Gastroesophageal sphincter (tissue), 4 donors: ENCODE data around the gene CUX1. TPM values are rescaled to one million over a fixed set of nuclear protein-coding genes. Genes with fewer than 3 reads are reported as not detected.
A peak's percentile ranks its signal among the peaks of the same experiment; 100 is the strongest.

ENCODE experiments used
- ATAC-seq: fragments of 150-250 bp; one replicate; pipeline ENCODE4 v1.9.1; 2016; ENCODE audit warnings: mild to moderate bottlenecking, moderate library complexity
- H3K27ac ChIP-seq, 4 donors: fragments of 200-600 bp; sonication (generic) in 3 of 4; 1 replicate in 3 of 4; 2 replicates in 1 of 4; pipeline ENCODE4 v1.5.1; 2016 to 2019
- H3K27me3 ChIP-seq: fragments of 200-600 bp; sonication (generic); one replicate; pipeline ENCODE4 v1.5.1; 2019
- H3K36me3 ChIP-seq, 2 donors: fragments of 200-600 bp; sonication (generic); one replicate each; pipeline ENCODE4 v1.5.1; 2019; ENCODE audit warnings: control low read depth in 1 of 2
- H3K4me1 ChIP-seq, 3 donors: fragments of 200-600 bp; sonication (generic); 1 replicate in 2 of 3; 2 replicates in 1 of 3; pipeline ENCODE4 v1.5.1; 2016 to 2019; ENCODE audit warnings: control low read depth in 2 of 3
- H3K4me3 ChIP-seq, 2 donors: fragments of 200-600 bp; sonication (generic); one replicate each; pipeline ENCODE4 v1.5.1; 2019; ENCODE audit warnings: mild to moderate bottlenecking in 1 of 2, moderate library complexity in 1 of 2
- H3K9me3 ChIP-seq, 3 donors: fragments of 200-600 bp; sonication (generic); one replicate each; pipeline ENCODE4 v1.5.1; 2017 to 2019; ENCODE audit warnings: control low read depth in 2 of 3
- EP300 ChIP-seq: sonication (generic); formaldehyde crosslinking; IDR thresholded peaks from one replicate; pipeline ENCODE4 v1.6.1; 2017; ENCODE audit warnings: antibody characterized with exemption, mild to moderate bottlenecking
- POLR2A ChIP-seq, 2 donors: fragments of 450-650 bp; IDR thresholded peaks; one replicate each; pipeline ENCODE4 v1.6.1; 2017; ENCODE audit warnings: antibody characterized with exemption in 2 of 2, mild to moderate bottlenecking in 2 of 2, moderate library complexity in 1 of 2
- POLR2AphosphoS5 ChIP-seq: sonication (generic); formaldehyde crosslinking; IDR thresholded peaks from one replicate; pipeline ENCODE4 v1.6.1; 2017; ENCODE audit warnings: antibody characterized with exemption
- WGBS, 2 donors: methylation state at CpG; one replicate each; pipeline ENCODE4 v1.1.5; 2018; ENCODE audit warnings: low coverage in 1 of 2; 5-methylcytosine and 5-hydroxymethylcytosine counted together
- total RNA-seq, 4 donors: library from RNA; depleted of rRNA; stranded (reverse); fragments of >200 nt; gene quantifications; one replicate each; pipeline ENCODE4 v1.1.0, GENCODE V29; 2016
- TF ChIP-seq, protein P1 (sequence below), 4 experiments: fragments of 200-600 bp in 2 of 4; fragments of 450-650 bp in 2 of 4; sonication (generic) in 1 of 4; IDR thresholded peaks; one replicate each; pipeline ENCODE4 v1.5.1; 2017 to 2019; ENCODE audit warnings: antibody characterized with exemption in 4 of 4, mild to moderate bottlenecking in 2 of 4, moderate library complexity in 2 of 4

Gene CUX1
- total RNA-seq, 4 donors from 2014 or later = 84.4 to 134 (median 110) TPM

DNA sequence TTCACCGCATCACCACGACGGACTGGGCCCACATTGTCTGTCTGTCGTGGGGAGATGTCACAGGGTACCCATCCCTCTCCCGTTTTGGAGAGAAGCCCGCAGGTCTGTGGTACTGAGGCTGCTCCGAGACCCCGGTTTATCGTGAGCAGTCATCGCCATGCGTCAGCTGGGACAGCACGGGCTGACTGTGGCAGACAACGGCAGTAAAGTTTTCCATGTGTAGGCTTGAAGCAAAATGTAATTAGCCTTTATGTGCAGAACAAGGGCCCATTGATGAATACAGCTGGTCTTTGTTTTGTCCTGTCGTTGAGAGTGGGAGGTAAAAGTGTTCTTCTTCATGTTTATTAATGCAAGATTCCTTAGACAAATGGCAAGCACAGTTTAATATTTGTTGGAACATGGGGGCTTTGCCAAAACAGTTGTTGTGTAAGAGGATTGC, 301.8 kb downstream of the CUX1 start:
- TF ChIP-seq POLR2A (IDR thresholded peaks at IDR 0.05) (no peak), EP300 (no peak), POLR2AphosphoS5 (no peak)
- TF ChIP-seq, protein P1, sequence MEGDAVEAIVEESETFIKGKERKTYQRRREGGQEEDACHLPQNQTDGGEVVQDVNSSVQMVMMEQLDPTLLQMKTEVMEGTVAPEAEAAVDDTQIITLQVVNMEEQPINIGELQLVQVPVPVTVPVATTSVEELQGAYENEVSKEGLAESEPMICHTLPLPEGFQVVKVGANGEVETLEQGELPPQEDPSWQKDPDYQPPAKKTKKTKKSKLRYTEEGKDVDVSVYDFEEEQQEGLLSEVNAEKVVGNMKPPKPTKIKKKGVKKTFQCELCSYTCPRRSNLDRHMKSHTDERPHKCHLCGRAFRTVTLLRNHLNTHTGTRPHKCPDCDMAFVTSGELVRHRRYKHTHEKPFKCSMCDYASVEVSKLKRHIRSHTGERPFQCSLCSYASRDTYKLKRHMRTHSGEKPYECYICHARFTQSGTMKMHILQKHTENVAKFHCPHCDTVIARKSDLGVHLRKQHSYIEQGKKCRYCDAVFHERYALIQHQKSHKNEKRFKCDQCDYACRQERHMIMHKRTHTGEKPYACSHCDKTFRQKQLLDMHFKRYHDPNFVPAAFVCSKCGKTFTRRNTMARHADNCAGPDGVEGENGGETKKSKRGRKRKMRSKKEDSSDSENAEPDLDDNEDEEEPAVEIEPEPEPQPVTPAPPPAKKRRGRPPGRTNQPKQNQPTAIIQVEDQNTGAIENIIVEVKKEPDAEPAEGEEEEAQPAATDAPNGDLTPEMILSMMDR (IDR thresholded peaks at IDR 0.05) = no peak
- H3K27me3 ChIP-seq = no peaks in the 10 kb centered on the region
- H3K9me3 ChIP-seq = no peaks in the 10 kb centered on the region
- H3K27ac ChIP-seq = no peak overlapping the region
- 60 to 83% methylated on average over 1 to 11 of the region's 14 CpGs for WGBS, 2 donors
- H3K4me3 ChIP-seq = no peak overlapping the region
- no peak for ATAC-seq
- peaks cover 0 to 38% of the 10 kb centered on the region in 2 donors for H3K36me3 ChIP-seq
- H3K4me1 ChIP-seq = peaks cover 0 to 20% (median 3%) of the 10 kb centered on the region in 3 donors

DNA sequence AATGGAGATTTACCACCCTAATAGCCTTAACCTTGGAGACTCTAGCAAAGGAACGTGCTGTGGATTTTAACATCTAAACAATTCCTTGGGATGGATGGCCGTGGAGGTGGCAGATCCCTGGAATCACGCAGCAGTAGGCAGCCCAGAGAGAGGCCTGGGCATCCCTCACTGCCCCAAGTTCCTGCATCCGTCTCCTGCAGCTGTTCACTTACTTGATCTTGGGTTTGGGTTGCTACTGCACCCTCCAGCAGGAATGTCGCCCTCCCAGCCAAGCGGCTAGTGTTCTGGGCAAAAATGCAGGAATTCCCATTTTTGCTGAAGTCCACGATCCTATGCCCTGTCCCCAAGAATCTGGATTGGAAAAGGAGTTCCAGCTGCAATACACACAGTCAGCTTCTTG, 302.5 kb downstream of the CUX1 start:
- H3K4me1 ChIP-seq = peaks cover 0 to 21% (median 3%) of the 10 kb centered on the region in 3 donors
- 100% methylated on average over 3 of the region's 7 CpGs; no CpG with 5 or more reads in 1 of the 2 donors for WGBS, 2 donors
- no peak for ATAC-seq
- TF ChIP-seq, protein P1 (IDR thresholded peaks at IDR 0.05) = no peak
- TF ChIP-seq POLR2A (IDR thresholded peaks at IDR 0.05) (no peak), EP300 (no peak), POLR2AphosphoS5 (no peak)
- H3K27ac ChIP-seq = no peak overlapping the region
- H3K27me3 ChIP-seq = no peaks in the 10 kb centered on the region
- H3K36me3 ChIP-seq = peaks cover 0 to 31% of the 10 kb centered on the region in 2 donors
- H3K4me3 ChIP-seq = no peak overlapping the region
- H3K9me3 ChIP-seq = no peaks in the 10 kb centered on the region

DNA sequence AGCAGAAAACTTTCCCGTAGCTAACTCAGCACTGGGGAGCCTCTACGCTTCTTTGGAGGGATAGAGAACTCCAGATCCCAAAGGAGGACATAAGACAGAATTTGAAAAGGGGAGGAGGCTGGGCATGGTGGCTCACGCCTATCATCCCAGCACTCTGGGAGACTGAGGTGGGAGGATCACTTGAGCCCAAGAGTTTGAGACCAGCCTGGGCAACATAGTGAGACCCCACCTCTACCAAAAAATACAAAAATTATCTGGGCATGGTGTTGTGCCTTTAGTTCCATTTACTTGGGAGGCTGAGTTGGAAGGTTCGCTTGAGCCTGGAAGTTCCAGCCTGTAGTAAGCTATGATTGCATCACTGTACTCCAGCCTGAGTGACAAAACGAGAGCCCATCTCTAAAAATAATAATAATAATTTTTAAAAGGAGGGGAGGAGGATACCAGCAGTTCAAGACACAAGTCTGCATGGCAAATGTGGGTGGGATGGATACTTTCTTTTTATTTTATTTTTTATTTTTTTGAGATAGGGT, 303.3 kb downstream of the CUX1 start:
- Histone ChIP-seq H3K36me3 (peaks cover 0 to 23% of the 10 kb centered on the region in 2 donors), H3K4me1 (peaks cover 0 to 24% (median 3%) of the 10 kb centered on the region in 3 donors), H3K27ac (no peak overlapping the region), H3K9me3 (no peaks in the 10 kb centered on the region), H3K4me3 (no peak overlapping the region), H3K27me3 (no peaks in the 10 kb centered on the region)
- no peak for ATAC-seq
- TF ChIP-seq, protein P1 (IDR thresholded peaks at IDR 0.05) = no peak
- no peak for TF ChIP-seq EP300
- TF ChIP-seq POLR2AphosphoS5 = no peak
- TF ChIP-seq POLR2A (IDR thresholded peaks at IDR 0.05) = no peak
- 80 to 83% methylated on average over 2 to 5 of the region's 5 CpGs for WGBS, 2 donors

DNA sequence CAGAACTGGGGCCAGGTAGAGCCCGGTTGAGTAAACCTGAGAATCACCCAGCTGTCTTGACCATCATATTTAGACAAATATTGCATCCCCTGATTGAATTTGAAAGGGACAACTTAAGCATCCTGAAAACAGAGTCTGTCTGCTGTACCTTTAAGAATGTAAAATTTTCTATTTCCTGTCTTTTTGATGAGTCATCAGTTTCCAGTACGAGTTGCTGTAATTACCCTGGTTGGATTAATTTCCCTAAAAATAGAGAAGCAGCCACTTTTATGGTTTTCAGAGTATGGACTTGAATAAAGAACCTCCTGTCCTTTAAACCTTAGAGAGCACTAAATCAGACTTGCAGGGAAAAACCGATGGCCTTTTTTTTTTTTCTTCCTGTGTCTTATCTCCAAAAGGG, 304.6 kb downstream of the CUX1 start:
- WGBS, 2 donors = 27 to 38% methylated on average over 3 of the region's 3 CpGs
- Histone ChIP-seq H3K4me3 (no peak overlapping the region), H3K4me1 (peaks cover 0 to 24% (median 3%) of the 10 kb centered on the region in 3 donors), H3K27me3 (no peaks in the 10 kb centered on the region), H3K36me3 (peaks cover 0 to 10% of the 10 kb centered on the region in 2 donors), H3K9me3 (no peaks in the 10 kb centered on the region), H3K27ac (no peak overlapping the region)
- TF ChIP-seq POLR2AphosphoS5 = no peak
- TF ChIP-seq, protein P1 (IDR thresholded peaks at IDR 0.05) = no peak
- TF ChIP-seq EP300 = no peak
- no peak for TF ChIP-seq POLR2A (IDR thresholded peaks at IDR 0.05)
- ATAC-seq = no peak

DNA sequence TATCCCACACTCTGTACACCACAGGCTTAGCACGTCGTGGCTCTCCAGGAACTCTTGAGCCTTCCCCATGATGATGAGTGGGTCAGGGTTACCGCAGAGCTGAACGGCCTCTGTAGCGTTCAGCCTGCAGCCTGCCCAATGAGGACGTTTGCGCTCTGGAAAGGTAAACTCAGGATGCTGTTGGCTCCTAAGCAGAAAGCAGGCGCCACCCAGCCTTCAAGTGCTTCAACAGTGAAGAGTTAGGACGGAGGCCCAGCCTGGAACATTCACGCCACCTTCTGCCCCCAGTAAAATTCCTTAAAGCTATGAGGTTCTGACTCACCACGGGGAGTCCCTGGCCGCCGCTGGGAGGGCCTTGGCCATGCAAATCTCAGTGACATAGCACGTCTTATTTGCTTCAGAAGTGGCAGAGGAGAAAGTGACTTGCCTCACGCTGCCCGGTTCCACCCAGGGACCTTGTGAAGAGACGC, 307.7 kb downstream of the CUX1 start:
- H3K4me3 ChIP-seq = no peak overlapping the region
- H3K27me3 ChIP-seq = no peaks in the 10 kb centered on the region
- peaks cover 0 to 13% of the 10 kb centered on the region in 2 donors for H3K36me3 ChIP-seq
- ATAC-seq = peak; percentile 88
- H3K27ac ChIP-seq = peak overlapping the region in 3 of 4 donors; percentile 22 to 41 (median 29)
- TF ChIP-seq POLR2AphosphoS5 (peak; percentile 71), EP300 (no peak)
- TF ChIP-seq, protein P1 (IDR thresholded peaks at IDR 0.05) = peak in 3 of 4 experiments; percentile 5 to 46 (median 12)
- 17 to 29% methylated on average over 1 to 9 of the region's 17 CpGs for WGBS, 2 donors
- no peaks in the 10 kb centered on the region for H3K9me3 ChIP-seq
- peaks cover 0 to 20% (median 3%) of the 10 kb centered on the region in 3 donors for H3K4me1 ChIP-seq
